Fibroblast of villous mesenchyme (primary cell): Measurements from ENCODE around the gene RHNO1. TPM values are rescaled to one million over a fixed set of nuclear protein-coding genes. Genes with fewer than 3 reads are reported as not detected.
A peak's percentile ranks its signal among the peaks of the same experiment; 100 is the strongest.

Experiments
- DNase-seq: peaks from one replicate; pipeline ENCODE4 v3.0.0-alpha.2; 2010; ENCODE audit warnings: low read depth
- H3K4me3 ChIP-seq: 2 replicates; pipeline ENCODE4 v1.5.1; 2011; ENCODE audit warnings: low read depth, mild to moderate bottlenecking, low read length
- total RNA-seq: library from RNA; depleted of rRNA; stranded (reverse); fragments of >200 nt; gene quantifications from 2 replicates; pipeline ENCODE4 v1.2.3, GENCODE V29; 2012
- TF ChIP-seq, protein P1 (sequence below): IDR thresholded peaks from 2 replicates; pipeline ENCODE4 v1.5.1; 2012; ENCODE audit warnings: low read depth, mild to moderate bottlenecking, low read length; ENCODE audit not compliant: insufficient read depth

The RHNO1 gene
- total RNA-seq, 1 donor, result 38.0 TPM

DNA sequence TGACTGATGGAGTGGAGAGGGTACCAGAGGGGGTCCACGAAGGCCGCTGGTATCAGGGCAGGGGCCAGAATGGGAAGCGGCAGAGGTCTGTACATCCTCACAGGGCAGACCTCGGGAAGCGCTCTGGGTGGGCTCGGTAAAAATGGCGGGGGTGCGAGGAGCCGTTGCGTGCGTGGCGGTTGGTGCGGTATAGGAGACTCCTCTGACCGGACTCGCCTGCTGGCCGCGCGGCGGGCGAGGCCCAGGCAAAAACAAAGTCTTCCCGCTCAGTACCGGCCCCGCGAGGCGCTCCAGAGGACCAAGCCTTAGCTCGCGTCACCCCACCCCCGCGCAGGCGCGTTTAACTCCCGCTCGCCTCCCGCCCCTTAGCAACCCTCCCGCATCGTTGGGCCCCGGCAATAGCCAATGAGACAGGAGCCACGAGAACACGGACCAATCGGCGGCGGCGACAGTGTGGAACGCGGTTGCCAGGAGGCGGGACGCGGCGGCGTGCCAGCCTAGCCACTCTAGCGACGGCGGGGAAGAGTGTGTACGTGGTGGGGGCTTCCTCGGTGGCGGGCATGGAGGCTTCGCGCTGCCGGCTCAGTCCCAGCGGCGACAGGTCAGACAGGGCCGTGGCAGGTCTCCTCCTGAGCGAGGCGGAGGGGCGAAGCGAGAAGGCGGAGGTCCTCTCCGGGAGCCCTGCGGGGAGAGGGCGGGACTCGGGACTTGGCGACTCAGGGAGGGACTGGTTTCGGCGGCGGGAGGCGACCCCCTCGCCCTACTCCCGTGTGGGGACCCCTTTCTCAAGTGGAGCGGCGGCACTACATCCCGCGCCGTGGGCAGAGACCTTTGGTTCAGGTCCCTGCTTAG is 13.6 kb downstream of the RHNO1 start, which contains the start of gene TULP3:
Gene TULP3 (plus strand): TSS at position 504 of the 852 bp plus-strand sequence. CDS start 57 bp downstream, at position 561.
- peak; percentile 98 for DNase-seq
- H3K4me3 ChIP-seq, result peak within 1 kb of the TSS; percentile 87
- TF ChIP-seq, protein P1, sequence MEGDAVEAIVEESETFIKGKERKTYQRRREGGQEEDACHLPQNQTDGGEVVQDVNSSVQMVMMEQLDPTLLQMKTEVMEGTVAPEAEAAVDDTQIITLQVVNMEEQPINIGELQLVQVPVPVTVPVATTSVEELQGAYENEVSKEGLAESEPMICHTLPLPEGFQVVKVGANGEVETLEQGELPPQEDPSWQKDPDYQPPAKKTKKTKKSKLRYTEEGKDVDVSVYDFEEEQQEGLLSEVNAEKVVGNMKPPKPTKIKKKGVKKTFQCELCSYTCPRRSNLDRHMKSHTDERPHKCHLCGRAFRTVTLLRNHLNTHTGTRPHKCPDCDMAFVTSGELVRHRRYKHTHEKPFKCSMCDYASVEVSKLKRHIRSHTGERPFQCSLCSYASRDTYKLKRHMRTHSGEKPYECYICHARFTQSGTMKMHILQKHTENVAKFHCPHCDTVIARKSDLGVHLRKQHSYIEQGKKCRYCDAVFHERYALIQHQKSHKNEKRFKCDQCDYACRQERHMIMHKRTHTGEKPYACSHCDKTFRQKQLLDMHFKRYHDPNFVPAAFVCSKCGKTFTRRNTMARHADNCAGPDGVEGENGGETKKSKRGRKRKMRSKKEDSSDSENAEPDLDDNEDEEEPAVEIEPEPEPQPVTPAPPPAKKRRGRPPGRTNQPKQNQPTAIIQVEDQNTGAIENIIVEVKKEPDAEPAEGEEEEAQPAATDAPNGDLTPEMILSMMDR, result no peak

DNA sequence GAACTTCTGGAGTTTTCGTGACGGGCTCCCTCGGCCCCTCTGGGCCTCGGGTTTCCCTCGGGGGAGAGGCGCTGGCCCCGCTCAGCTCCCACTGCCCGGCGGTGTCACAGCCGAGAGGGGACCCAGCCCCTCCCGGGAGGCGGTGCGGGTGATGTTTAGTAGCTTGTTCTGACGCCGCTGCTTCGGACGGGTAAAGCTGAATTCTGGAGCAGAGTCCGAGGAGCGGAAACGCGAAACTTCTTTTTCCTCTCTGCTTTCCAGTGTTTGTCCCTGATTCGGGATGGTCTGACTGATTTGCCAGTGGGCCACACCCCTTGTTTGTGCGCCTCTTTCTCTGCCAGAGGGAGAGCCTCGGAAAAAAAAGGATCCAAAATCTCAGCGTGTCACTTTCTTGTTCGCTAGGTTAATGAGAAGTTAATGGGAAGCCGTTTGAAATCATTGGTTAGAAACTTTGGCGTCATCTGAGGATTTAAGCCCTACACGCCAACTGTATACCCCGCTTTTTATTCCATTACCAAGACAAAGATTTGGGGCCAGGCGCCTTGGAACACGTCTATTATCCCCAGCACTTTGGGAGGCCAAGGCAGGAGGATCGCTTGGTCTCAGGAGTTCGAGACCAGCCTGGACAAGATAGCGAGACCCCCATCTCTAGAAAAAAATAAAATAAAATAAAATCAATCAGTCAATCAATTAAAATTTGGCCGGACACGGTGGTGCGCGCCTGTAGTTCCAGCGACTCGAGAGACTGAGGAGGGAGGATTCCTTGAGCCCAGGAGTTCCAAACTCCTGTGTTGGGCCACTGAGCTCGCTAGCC is 14.4 kb downstream of the RHNO1 start:
- TF ChIP-seq, protein P1, result no peak
- peak; percentile 77 for DNase-seq
- peak overlapping the region; percentile 87 for H3K4me3 ChIP-seq

DNA sequence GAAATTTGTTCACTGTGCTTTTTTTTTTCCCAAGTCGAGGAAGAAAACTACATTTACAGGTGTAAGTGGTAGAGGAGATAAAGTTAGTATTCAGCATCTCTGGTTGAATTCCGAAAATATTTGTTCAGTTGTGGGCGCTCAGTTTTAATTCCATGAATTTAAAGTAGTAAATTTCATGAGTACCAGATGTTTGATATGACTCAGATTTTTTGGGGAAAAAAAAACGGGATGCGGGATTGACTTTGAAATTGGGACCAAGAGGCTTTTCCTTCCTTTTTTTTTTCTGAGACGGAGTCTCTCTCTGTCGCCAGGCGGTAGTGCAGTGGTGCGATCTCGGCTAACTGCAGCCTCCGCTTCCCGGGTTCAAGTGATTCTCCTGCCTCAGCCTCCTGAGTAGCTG is 15.2 kb downstream of the RHNO1 start:
- TF ChIP-seq, protein P1, result no peak
- peak overlapping the region; percentile 87 for H3K4me3 ChIP-seq
- DNase-seq, result peak; percentile 18

DNA sequence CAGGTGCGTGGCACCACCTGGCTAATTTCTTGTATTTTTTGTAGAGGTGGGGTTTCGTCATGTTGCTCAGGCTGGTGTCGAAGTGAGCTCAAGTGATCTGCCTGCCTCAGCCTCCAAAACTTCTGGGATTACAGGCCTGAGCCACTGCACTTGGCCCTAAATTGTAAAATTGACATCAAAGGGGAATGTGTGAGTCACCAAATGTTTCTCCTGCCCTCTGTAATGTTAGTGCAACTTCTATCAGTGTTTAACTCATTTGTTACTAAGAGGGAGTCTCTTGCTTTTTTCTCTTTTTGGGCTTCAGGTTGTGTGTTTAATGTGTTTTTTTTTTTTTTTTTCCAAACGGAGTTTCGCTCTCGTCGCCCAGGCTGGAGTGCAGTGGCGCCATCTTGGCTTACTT is 16.0 kb downstream of the RHNO1 start:
- DNase-seq, result peak; percentile 91
- H3K4me3 ChIP-seq, result peak overlapping the region; percentile 29
- TF ChIP-seq, protein P1, result no peak

DNA sequence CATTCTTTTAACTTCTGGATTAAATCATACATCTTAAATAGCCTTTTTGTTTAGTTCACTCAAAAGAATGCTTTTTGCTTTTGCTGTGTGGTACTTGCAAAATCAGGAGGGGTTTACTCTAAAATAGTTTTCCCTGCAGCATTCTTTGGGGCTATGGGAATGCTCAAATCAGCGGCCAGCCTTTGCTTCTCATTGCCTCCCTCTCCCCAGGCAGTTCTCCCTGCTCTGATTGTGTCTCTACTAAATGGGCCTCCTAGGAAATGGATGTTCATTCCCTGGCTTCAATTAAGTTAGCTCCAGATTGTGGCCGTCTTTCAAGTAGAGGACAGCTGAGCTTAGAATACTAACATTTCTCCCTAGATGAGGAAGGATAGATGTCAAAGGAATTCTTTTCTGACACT is 18.0 kb downstream of the RHNO1 start:
- peak; percentile 57 for DNase-seq
- TF ChIP-seq, protein P1, result no peak
- H3K4me3 ChIP-seq, result no peak overlapping the region

DNA sequence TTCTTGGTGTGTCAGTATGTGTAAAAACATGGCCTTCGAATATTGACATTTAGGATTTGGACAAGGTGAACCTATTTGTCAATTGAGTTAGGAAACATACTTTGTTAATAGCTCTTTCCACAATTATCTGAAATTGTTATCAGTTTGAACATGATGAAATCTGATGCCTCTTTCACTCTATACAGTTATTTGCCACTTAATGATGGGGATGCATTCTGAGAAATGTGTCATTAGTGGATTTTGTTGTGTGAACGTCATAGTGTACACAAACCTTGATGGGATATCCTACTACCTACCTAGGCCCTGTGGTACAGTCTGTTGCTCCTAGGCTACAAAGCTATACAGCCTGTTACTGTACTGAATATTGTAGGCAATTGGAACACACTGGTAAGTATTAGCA is 18.5 kb downstream of the RHNO1 start:
- H3K4me3 ChIP-seq, result no peak overlapping the region
- DNase-seq, result peak; percentile 39
- TF ChIP-seq, protein P1, result no peak
